K562 (cell line): ENCODE data around the gene SERPINB5. TPM values are rescaled to one million over a fixed set of nuclear protein-coding genes. Genes with fewer than 3 reads are reported as not detected.

ENCODE experiments used
- ATAC-seq: fragments of 200-7000 bp; cut with Tn5 transposase; 3 replicates; pipeline ENCODE4 v1.9.1; 2020; ENCODE audit warnings: moderate library complexity
- BruUV-seq: library from RNA; stranded (reverse); fragments of 400-500 nt; replicated peaks from 2 replicates; lab custom pipeline; 2021; lab: Mats Ljungman, UMichigan
- CTCF ChIA-PET: fragments of 300-600 bp; formaldehyde crosslinking; extraction: SDS; loops from one replicate; lab custom pipeline; 2021; ENCODE audit warnings: low intra/inter-chr PET ratio; lab: Yijun Ruan, JAX
- POLR2A ChIA-PET: fragments of 300-600, 350-650 bp; sonication (Branson Sonifier 250); formaldehyde crosslinking; extraction: SDS; loops from one replicate; lab custom pipeline; 2021; ENCODE audit warnings: antibody characterized with exemption, inconsistent platforms; lab: Yijun Ruan, JAX
- DNase-seq, 4 experiments: peaks; one replicate each; pipeline versions ENCODE4 v3.0.0 to v3.0.0-alpha.2; 2011 to 2018; ENCODE audit warnings: low spot score in 3 of 4, mixed read lengths in 3 of 4; ENCODE audit errors: extremely low read depth in 1 of 4
- FAIRE-seq: peaks from 2 replicates; lab custom pipeline; 2011; peaks lifted over from hg19 to GRCh38; lab: Jason Lieb, UNC
- H2AFZ ChIP-seq: 2 replicates; pipeline ENCODE4 v1.6.0; 2011; ENCODE audit warnings: low read depth, low read length, control low read depth, inconsistent platforms
- H3K27ac ChIP-seq: fragments of 200-600 bp; 3 replicates; pipeline ENCODE4 v1.8.0; 2011; ENCODE audit warnings: low read depth, mild to moderate bottlenecking, control low read depth, inconsistent platforms, low read length, moderate library complexity, mixed read lengths; ENCODE audit errors: extremely low read depth
- H3K27me3 ChIP-seq, 2 experiments: fragments of 300-600 bp in 1 of 2; 2 replicates in 1 of 2; 3 replicates in 1 of 2; pipeline versions ENCODE4 v1.6.0 to v1.8.0; 2011; ENCODE audit warnings: inconsistent platforms in 2 of 2, low read length in 2 of 2, mild to moderate bottlenecking in 1 of 2, mixed read lengths in 1 of 2, moderate library complexity in 1 of 2; ENCODE audit not compliant: control insufficient read depth in 2 of 2, insufficient read depth in 2 of 2
- H3K36me3 ChIP-seq: fragments of 300-600 bp; 3 replicates; pipeline ENCODE4 v1.8.0; 2011; ENCODE audit warnings: mild to moderate bottlenecking, low read length, inconsistent platforms; ENCODE audit not compliant: control insufficient read depth, insufficient read depth
- H3K4me1 ChIP-seq, 2 experiments: fragments of 200-600 bp in 1 of 2; replicated peaks in 1 of 2; 2 replicates in 1 of 2; 3 replicates in 1 of 2; pipeline versions ENCODE4 v1.5.1 to v1.8.0; 2011; ENCODE audit warnings: inconsistent platforms in 2 of 2, low read length in 2 of 2, mild to moderate bottlenecking in 1 of 2, mixed read lengths in 1 of 2, moderate library complexity in 1 of 2; ENCODE audit not compliant: control insufficient read depth in 2 of 2, insufficient read depth in 2 of 2
- H3K4me2 ChIP-seq: 2 replicates; pipeline ENCODE4 v1.6.1; 2011; ENCODE audit warnings: low read length, control low read depth, inconsistent platforms, mixed read lengths; ENCODE audit not compliant: insufficient read depth
- H3K4me3 ChIP-seq: fragments of 200-600 bp; sonication (generic), shearing (Covaris generic); 2 replicates; pipeline ENCODE4 v1.5.1; 2016; ENCODE audit warnings: control low read depth, inconsistent platforms
- H3K79me2 ChIP-seq: fragments of 200-600 bp; 3 replicates; pipeline ENCODE4 v1.8.0; 2011; ENCODE audit warnings: low read length, inconsistent platforms; ENCODE audit not compliant: control insufficient read depth, insufficient read depth
- H3K9ac ChIP-seq, 2 experiments: 2 replicates each; pipeline versions ENCODE4 v1.6.0 to v1.6.1; 2011; ENCODE audit warnings: low read depth in 2 of 2, low read length in 2 of 2, control low read depth in 1 of 2, inconsistent platforms in 1 of 2, mild to moderate bottlenecking in 1 of 2, mixed read lengths in 1 of 2; ENCODE audit not compliant: insufficient read depth in 1 of 2
- H3K9me1 ChIP-seq: one replicate; pipeline ENCODE4 v1.6.0; 2011; ENCODE audit warnings: inconsistent platforms, mild to moderate bottlenecking, low read length, moderate library complexity; ENCODE audit not compliant: control insufficient read depth, insufficient read depth
- H3K9me3 ChIP-seq: replicated peaks from 2 replicates; pipeline ENCODE4 v1.5.1; 2011; ENCODE audit warnings: low read depth, low read length, inconsistent platforms; ENCODE audit not compliant: control insufficient read depth, insufficient read depth
- H4K20me1 ChIP-seq: replicated peaks from 2 replicates; pipeline ENCODE4 v1.6.1; 2011; ENCODE audit warnings: low read length, inconsistent platforms, mixed read lengths; ENCODE audit not compliant: control insufficient read depth, insufficient read depth
- ETV6 ChIP-seq, 3 experiments: fragments of 150-350 bp in 1 of 3; sonication (generic) in 1 of 3; formaldehyde crosslinking in 1 of 3; IDR thresholded peaks; 2 replicates each; pipeline versions ENCODE4 v1.6.1 to v1.8.0; 2014 to 2022; ENCODE audit warnings: borderline replicate concordance in 2 of 3, low read depth in 2 of 3, antibody characterized with exemption in 1 of 3, low read length in 1 of 3, mild to moderate bottlenecking in 1 of 3, missing genetic modification reagents in 1 of 3
- GABPA ChIP-seq: fragments of 200-800 bp; sonication (Bioruptor generic); conservative IDR thresholded peaks from 2 replicates; pipeline ENCODE4 v1.6.1; 2016; ENCODE audit warnings: low read depth, missing genetic modification characterization, missing compliant biosample characterization
- RBM22 ChIP-seq: fragments of 200-400 bp; formaldehyde crosslinking; IDR thresholded peaks from 2 replicates; pipeline ENCODE4 v1.6.1; 2018; ENCODE audit warnings: low read length, low read depth; ENCODE audit not compliant: poor library complexity, severe bottlenecking
- SLC30A9 ChIP-seq: fragments of 250-450 bp; sonication (Bioruptor Pico); IDR thresholded peaks from 2 replicates; pipeline ENCODE4 v1.8.0; 2022; ENCODE audit warnings: mild to moderate bottlenecking, moderate library complexity
- WGBS: fragments of 100-300 bp; shearing (Covaris generic); methylation state at CpG from one replicate; pipeline ENCODE4 v1.1.6; 2016; ENCODE audit warnings: low coverage, mixed read lengths; ENCODE audit not compliant: insufficient coverage; ENCODE audit errors: missing lambda C conversion rate; 5-methylcytosine and 5-hydroxymethylcytosine counted together
- in situ Hi-C: fragments of 300-500 bp; cut with MboI; formaldehyde crosslinking; loops from 4 replicates; pipeline ENCODE4 v1.15.0; 2018; ENCODE audit warnings: inconsistent platforms, mixed read lengths
- intact Hi-C: fragments of 100-400 bp; cut with micrococcal nuclease; formaldehyde crosslinking; loops from 2 replicates; pipeline ENCODE4 v1.14.2; 2022
- polyA plus RNA-seq, 8 experiments: library from polyadenylated mRNA; depleted of rRNA in 4 of 8; stranded (reverse) in 5 of 8; unstranded in 3 of 8; fragments of >200 nt; fragmentation: Nextera tagmentation in 2 of 8; fragmentation: Illumina TruSeq in 1 of 8; extraction: Ambion mirVana in 2 of 8; extraction: Trizol in 1 of 8; gene quantifications; 2 replicates each; pipeline versions ENCODE4 v1.2.1 to v1.2.3, GENCODE V29; 2011 to 2014; ENCODE audit warnings: inconsistent platforms in 1 of 8, missing spikeins in 1 of 8
- total RNA-seq, 7 experiments: library from RNA; depleted of rRNA in 6 of 7; stranded (reverse); fragments of >200 nt in 6 of 7; fragmentation: Illumina TruSeq in 2 of 7; extraction: Trizol in 2 of 7; gene quantifications; 2 replicates each; pipeline versions ENCODE4 v1.2.1 to v1.2.3, GENCODE V29; 2011 to 2021; ENCODE audit warnings: low replicate concordance in 1 of 7
- TF ChIP-seq, protein P1 (sequence below): conservative IDR thresholded peaks from 2 replicates; pipeline ENCODE4 v1.6.1; 2011; ENCODE audit warnings: low read depth, mild to moderate bottlenecking, low read length; ENCODE audit not compliant: control insufficient read depth
- TF ChIP-seq, protein P2 (sequence below): fragments of 250-450 bp; sonication (Bioruptor Pico); IDR thresholded peaks from 2 replicates; pipeline ENCODE4 v1.4.0; 2020; ENCODE audit warnings: mild to moderate bottlenecking, moderate library complexity
- TF ChIP-seq, protein P3 (sequence below), 2 experiments: IDR thresholded peaks; 2 replicates each; pipeline ENCODE4 v1.6.1; 2012; ENCODE audit warnings: improper control_type of control experiment in 2 of 2, low read depth in 2 of 2, low read length in 2 of 2, borderline replicate concordance in 1 of 2
- TF ChIP-seq, protein P4 (sequence below): sonication (generic); formaldehyde crosslinking; IDR thresholded peaks from 2 replicates; pipeline ENCODE4 v1.8.1; 2023; ENCODE audit warnings: mild to moderate bottlenecking, missing genetic modification reagents

Gene SERPINB5
- total and polyA plus RNA-seq, 9 of the 15 experiments (the other 6 are each of a cell fraction or from before 2014, with no cell fraction given) = 0.05 to 1.4 (median 0.49) TPM; not detected in 1

DNA sequence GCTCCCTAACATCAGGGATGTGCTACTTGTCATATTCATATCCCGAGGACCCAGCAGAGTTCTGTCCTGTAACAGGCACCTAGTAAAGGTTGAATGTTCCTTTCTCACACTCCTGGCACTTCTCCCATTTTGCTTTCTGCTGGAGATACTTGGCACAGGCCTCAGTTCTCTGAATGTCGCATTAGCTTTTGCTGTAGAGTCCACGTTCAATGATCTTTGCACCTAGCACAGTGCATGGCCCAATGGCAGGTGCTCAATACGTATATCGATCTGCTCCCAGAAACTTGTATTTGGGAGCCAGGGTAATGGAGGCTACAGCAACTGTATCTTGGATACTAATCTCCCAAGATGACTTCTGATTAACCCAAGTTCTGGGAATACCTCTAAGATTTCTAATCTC is 29.7 kb upstream of the SERPINB5 start:
- H3K27ac ChIP-seq = no peak overlapping the region
- ChIA-PET CTCF (no interaction called here), POLR2A (no interaction called here)
- ATAC-seq (no peak), FAIRE-seq (no peak), DNase-seq (no peak)
- H3K4me1 ChIP-seq = no peaks in the 10 kb centered on the region; a peak in 1 of 5 replicates
- no peaks in the 10 kb centered on the region for H3K9me3 ChIP-seq
- no TSS peak for BruUV-seq
- WGBS = 13% methylated on average over 5 of the region's 5 CpGs
- intact Hi-C loops (no loop called here), in situ Hi-C loops (no loop called here)
- H3K9me1 ChIP-seq = no peaks in the 10 kb centered on the region
- no peaks in the 10 kb centered on the region for H4K20me1 ChIP-seq
- H3K4me2 ChIP-seq = no peak overlapping the region
- H3K27me3 ChIP-seq = no peaks in the 10 kb centered on the region
- no peaks in the 10 kb centered on the region for H3K79me2 ChIP-seq
- H3K9ac ChIP-seq = no peak overlapping the region
- no peaks in the 10 kb centered on the region for H3K36me3 ChIP-seq
- H3K4me3 ChIP-seq = no peak overlapping the region
- no peak overlapping the region for H2AFZ ChIP-seq
- TF ChIP-seq, protein P1, sequence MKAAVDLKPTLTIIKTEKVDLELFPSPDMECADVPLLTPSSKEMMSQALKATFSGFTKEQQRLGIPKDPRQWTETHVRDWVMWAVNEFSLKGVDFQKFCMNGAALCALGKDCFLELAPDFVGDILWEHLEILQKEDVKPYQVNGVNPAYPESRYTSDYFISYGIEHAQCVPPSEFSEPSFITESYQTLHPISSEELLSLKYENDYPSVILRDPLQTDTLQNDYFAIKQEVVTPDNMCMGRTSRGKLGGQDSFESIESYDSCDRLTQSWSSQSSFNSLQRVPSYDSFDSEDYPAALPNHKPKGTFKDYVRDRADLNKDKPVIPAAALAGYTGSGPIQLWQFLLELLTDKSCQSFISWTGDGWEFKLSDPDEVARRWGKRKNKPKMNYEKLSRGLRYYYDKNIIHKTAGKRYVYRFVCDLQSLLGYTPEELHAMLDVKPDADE = no peak
- TF ChIP-seq GABPA (tag) = no peak
- TF ChIP-seq, protein P2, sequence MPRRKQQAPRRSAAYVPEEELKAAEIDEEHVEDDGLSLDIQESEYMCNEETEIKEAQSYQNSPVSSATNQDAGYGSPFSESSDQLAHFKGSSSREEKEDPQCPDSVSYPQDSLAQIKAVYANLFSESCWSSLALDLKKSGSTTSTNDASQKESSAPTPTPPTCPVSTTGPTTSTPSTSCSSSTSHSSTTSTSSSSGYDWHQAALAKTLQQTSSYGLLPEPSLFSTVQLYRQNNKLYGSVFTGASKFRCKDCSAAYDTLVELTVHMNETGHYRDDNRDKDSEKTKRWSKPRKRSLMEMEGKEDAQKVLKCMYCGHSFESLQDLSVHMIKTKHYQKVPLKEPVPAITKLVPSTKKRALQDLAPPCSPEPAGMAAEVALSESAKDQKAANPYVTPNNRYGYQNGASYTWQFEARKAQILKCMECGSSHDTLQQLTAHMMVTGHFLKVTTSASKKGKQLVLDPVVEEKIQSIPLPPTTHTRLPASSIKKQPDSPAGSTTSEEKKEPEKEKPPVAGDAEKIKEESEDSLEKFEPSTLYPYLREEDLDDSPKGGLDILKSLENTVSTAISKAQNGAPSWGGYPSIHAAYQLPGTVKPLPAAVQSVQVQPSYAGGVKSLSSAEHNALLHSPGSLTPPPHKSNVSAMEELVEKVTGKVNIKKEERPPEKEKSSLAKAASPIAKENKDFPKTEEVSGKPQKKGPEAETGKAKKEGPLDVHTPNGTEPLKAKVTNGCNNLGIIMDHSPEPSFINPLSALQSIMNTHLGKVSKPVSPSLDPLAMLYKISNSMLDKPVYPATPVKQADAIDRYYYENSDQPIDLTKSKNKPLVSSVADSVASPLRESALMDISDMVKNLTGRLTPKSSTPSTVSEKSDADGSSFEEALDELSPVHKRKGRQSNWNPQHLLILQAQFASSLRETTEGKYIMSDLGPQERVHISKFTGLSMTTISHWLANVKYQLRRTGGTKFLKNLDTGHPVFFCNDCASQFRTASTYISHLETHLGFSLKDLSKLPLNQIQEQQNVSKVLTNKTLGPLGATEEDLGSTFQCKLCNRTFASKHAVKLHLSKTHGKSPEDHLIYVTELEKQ (CRISPR knock-in tag) = no peak
- no peak for TF ChIP-seq SLC30A9 (CRISPR knock-in tag)
- no peak for TF ChIP-seq ETV6 (IDR thresholded peaks at IDR 0.05; ENCODE audit: borderline replicate concordance in 1 of 2, low read depth in 2 of 2, low read length in 1 of 2)
- no peak for TF ChIP-seq ETV6 (CRISPR knock-in tag; IDR thresholded peaks at IDR 0.05; ENCODE audit: borderline replicate concordance)
- TF ChIP-seq, protein P3, sequence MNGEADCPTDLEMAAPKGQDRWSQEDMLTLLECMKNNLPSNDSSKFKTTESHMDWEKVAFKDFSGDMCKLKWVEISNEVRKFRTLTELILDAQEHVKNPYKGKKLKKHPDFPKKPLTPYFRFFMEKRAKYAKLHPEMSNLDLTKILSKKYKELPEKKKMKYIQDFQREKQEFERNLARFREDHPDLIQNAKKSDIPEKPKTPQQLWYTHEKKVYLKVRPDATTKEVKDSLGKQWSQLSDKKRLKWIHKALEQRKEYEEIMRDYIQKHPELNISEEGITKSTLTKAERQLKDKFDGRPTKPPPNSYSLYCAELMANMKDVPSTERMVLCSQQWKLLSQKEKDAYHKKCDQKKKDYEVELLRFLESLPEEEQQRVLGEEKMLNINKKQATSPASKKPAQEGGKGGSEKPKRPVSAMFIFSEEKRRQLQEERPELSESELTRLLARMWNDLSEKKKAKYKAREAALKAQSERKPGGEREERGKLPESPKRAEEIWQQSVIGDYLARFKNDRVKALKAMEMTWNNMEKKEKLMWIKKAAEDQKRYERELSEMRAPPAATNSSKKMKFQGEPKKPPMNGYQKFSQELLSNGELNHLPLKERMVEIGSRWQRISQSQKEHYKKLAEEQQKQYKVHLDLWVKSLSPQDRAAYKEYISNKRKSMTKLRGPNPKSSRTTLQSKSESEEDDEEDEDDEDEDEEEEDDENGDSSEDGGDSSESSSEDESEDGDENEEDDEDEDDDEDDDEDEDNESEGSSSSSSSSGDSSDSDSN (IDR thresholded peaks at IDR 0.05; ENCODE audit: borderline replicate concordance in 1 of 2, low read depth in 2 of 2, low read length in 2 of 2) = no peak
- TF ChIP-seq, protein P4, sequence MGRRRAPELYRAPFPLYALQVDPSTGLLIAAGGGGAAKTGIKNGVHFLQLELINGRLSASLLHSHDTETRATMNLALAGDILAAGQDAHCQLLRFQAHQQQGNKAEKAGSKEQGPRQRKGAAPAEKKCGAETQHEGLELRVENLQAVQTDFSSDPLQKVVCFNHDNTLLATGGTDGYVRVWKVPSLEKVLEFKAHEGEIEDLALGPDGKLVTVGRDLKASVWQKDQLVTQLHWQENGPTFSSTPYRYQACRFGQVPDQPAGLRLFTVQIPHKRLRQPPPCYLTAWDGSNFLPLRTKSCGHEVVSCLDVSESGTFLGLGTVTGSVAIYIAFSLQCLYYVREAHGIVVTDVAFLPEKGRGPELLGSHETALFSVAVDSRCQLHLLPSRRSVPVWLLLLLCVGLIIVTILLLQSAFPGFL (CRISPR knock-in tag) = no peak
- TF ChIP-seq RBM22 = no peak
